Measurements from ENCODE around the gene CST5. TPM values are rescaled to one million over a fixed set of nuclear protein-coding genes. Genes with fewer than 3 reads are reported as not detected.

Gene CST5
- total RNA-seq, 1 experiment from 2014 or later = not detected

DNA sequence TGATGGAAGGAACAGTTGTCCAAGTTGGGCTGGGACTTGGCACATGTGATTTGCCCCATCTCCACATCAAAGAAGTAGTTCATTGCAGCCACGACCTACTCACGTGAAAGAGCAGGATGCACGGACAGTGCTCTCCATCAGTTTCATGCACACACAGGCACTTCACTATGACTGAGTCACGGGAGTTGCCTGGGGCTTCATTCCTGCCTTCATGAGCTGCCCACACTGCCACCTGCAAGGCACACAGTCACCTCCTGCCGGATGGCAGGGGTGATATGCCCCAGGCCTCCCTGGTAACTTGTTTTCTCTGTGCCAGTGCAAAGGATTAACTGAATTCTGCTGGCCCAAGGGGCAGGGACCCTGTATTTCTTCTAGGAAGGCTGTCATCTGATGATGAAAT, 22.8 kb downstream of the CST5 start:
- no peak overlapping the region for H3K27ac ChIP-seq (ENCODE audit: low read depth, low read length)
- no peak overlapping the region for H3K4me2 ChIP-seq (ENCODE audit: low read length)
- POLR2A ChIA-PET = no interaction called here
- no peaks in the 10 kb centered on the region for H3K9me3 ChIP-seq (ENCODE audit: control insufficient read depth in 1 of 2, insufficient read depth in 1 of 2, low read depth in 1 of 2, low read length in 2 of 2)
- H3K27me3 ChIP-seq (ENCODE audit: insufficient read depth, low read length) = no peaks in the 10 kb centered on the region
- H4K20me1 ChIP-seq (ENCODE audit: insufficient read depth) = no peaks in the 10 kb centered on the region
- no peaks in the 10 kb centered on the region for H3K79me2 ChIP-seq (ENCODE audit: insufficient read depth, low read length)
- no peaks in the 10 kb centered on the region for H3K9me2 ChIP-seq (ENCODE audit: insufficient read depth)
- intact Hi-C loops (cut with micrococcal nuclease) = no loop called here
- no peak overlapping the region for H3K9ac ChIP-seq (ENCODE audit: low read length)
- H3K4me1 ChIP-seq (ENCODE audit: control insufficient read depth in 1 of 2, insufficient read depth in 2 of 2, low read length in 2 of 2) = no peaks in the 10 kb centered on the region
- BruUV-seq (replicated peaks) = no TSS peak
- CTCF ChIA-PET = no interaction called here
- H3K4me3 ChIP-seq (replicated peaks in 1 of 2; ENCODE audit: low read depth in 1 of 2, low read length in 2 of 2) = no peak overlapping the region
- H2AFZ ChIP-seq (ENCODE audit: low read depth, low read length, poor library complexity, severe bottlenecking) = no peak overlapping the region
- RAD21 ChIA-PET (ENCODE audit: low non-redundant PET in 1 of 2, low total read pairs in 2 of 2, uncharacterized antibody in 2 of 2, unreplicated experiment in 2 of 2) = no interaction called here
- H3K36me3 ChIP-seq (ENCODE audit: control insufficient read depth in 1 of 2, insufficient read depth in 2 of 2, low read length in 2 of 2) = no peaks in the 10 kb centered on the region
- DNase-seq (ENCODE audit: low read depth, low spot score) (no peak), ATAC-seq (no peak)
- no peak for TF ChIP-seq SRF (IDR thresholded peaks at IDR 0.05; ENCODE audit: low read depth)
- no peak for TF ChIP-seq ZBTB33 (IDR thresholded peaks at IDR 0.05; ENCODE audit: extremely low read depth, insufficient replicate concordance, low read length)
- TF ChIP-seq RAD21 (IDR thresholded peaks at IDR 0.05; ENCODE audit: low read depth) = no peak
- TF ChIP-seq ZNF274 (IDR thresholded peaks at IDR 0.05; ENCODE audit: low read depth, low read length) = no peak
- TF ChIP-seq EZH2 (IDR thresholded peaks at IDR 0.05) = no peak
- no peak for TF ChIP-seq POLR2AphosphoS5 (IDR thresholded peaks at IDR 0.05; ENCODE audit: low read depth, low read length)
- TF ChIP-seq EZH2phosphoT487 (IDR thresholded peaks at IDR 0.05; ENCODE audit: borderline replicate concordance) = no peak
- no peak for TF ChIP-seq SIN3A (IDR thresholded peaks at IDR 0.05; ENCODE audit: low read depth)
- no peak for TF ChIP-seq CEBPB (IDR thresholded peaks at IDR 0.05; ENCODE audit: low read depth)
- no peak for TF ChIP-seq REST (IDR thresholded peaks at IDR 0.05; ENCODE audit: low read depth)
- no peak for TF ChIP-seq EGR1 (IDR thresholded peaks at IDR 0.05; ENCODE audit: low read depth)
- no peak for TF ChIP-seq JUND (IDR thresholded peaks at IDR 0.05)
- TF ChIP-seq FOSL1 (IDR thresholded peaks at IDR 0.05; ENCODE audit: low read depth) = no peak
- TF ChIP-seq YY1 (IDR thresholded peaks at IDR 0.05; ENCODE audit: extremely low read depth, insufficient replicate concordance, low read depth, low read length) = no peak
- TF ChIP-seq ATF3 (IDR thresholded peaks at IDR 0.05) = no peak
- no peak for TF ChIP-seq SP1 (IDR thresholded peaks at IDR 0.05; ENCODE audit: low read depth)

Data from HCT116 (cell line).